NCI-H146 treated with DMSO at 0.1 percent for 48 hours (cell line): ENCODE measurements around the gene NODAL.

Source experiments
- DNase-seq: peaks from one replicate; lab custom pipeline; 2025; ENCODE audit not compliant: unreplicated experiment; lab: John Stamatoyannopoulos, UW

Gene NODAL

DNA sequence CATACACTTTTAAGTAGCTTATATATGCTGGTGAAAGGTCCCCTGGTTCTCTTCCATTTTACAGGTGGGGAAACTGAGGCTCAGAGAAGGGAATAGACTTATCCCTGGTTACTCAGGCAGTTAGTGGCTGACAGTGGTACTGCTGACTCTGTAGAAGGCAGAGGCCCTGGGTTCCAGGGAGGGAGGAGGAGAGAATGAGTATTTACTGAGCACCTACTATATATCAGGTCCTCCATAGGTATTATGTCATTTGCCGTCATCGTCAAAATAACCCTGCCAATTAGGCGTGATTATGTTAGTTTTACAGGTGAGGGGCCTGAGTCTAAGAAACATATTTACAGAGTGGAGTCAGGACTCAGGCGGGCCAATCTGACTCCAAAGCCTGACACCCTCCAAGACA, 23.8 kb upstream of the NODAL start:
- no peak for DNase-seq

DNA sequence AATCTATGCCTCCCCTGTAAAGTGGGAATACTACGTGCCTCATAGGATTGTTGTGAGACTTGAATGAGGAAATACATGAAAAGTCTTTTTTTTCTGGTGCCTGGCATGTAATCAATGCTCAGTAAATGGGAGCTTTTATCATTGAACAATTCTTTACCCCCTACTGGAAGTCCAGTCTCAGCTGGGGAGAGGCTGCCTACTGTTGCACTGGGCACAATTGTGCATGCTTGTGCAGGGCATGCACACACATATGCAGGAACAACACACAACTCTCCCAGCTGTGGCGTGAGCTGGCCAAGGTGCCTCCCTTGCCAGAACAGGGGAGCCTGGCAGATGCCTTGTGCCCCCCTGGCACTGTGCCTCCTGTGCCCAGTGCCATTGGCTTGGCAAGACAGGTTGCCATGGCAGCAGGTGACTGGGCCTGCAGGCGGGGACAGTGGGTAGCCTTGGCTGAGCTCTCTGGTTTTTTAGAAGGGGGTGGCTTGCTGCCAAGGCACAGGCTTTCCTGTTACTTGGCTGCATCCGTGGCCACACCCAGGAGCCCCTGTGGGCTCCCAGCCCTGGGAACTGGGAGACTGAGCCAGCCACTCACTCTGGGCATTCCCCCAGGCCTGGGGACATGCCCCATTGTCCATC, 21.0 kb upstream of the NODAL start:
- DNase-seq, result no peak

DNA sequence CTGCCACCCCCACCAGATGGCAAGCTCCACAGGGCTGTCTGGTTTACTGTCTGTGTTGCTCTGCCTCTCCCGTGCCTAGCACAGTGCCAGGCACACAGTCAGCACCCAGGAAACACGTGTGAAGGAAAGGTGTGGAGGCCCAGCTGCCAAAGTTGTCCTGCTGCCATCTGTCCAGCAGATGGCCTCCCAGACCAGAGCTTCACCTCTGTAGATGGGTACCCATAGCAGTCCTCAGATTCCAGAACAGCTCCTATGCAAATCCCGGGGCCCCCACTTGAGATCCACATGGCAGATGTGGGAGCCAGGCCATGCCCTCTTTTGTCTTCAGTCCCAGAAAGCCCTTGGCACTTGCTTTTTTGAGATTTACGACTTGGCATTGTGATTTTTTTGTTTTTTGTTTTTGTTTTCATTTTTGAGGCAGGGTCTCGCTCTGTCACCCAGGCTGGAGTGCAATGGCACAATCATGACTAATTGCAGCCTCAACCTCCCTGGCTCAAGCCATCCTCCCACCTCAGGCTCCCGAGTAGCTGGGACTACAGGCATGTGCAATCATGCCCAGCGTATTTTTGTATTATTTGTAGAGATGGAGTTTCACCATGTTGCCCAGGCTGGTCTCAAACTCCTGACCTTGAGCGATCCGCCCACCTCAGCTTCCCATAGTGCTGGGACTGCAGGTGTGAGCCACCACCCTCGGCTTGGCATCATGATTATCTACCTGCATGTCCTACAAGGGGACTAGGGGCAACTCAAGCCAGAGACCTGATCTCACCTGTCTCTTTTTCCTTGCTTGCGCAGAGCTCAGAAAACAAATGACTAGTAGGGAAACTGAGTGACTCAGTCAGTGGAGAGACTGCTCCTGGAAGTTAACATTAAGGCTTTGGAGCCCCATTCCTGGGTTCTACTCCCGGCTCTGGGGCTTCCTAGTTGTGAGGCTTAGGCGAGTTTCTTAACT, 20.2 kb upstream of the NODAL start:
- no peak for DNase-seq

DNA sequence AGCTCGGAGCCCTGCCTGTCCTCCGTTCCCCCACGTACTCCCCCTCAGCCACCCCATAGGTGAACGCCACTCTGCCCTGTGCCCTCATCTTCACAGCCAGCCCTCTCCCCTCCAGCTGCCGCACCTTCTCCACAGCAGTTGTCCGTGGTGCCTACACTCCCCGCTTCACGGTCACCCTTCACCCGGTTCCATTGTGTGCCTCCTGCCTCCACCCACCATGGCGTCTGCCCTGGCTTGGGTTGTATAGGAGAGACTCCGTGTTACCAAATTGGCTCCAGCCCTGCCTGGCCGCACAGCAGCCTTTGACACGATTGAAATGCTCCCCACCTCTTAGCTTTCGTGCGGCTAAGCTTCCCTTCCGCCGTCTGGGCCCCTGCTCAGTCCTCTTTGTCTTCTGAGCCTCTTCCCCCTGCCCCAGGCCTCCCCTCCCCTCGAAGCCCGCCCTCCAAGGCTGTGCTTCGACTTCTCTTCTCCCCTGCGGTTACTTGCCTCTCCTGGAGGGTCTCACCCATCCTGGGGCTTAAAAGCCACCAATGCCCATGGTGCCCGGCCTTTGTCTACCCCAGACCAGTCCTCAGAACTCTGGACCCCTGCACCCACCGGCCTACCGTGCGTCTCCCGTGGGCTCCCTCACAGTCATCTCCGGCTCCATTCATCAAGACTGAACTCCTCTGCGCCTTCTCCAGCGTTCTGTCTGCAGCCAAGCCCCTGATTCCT, 18.5 kb upstream of the NODAL start:
- DNase-seq, result no peak

DNA sequence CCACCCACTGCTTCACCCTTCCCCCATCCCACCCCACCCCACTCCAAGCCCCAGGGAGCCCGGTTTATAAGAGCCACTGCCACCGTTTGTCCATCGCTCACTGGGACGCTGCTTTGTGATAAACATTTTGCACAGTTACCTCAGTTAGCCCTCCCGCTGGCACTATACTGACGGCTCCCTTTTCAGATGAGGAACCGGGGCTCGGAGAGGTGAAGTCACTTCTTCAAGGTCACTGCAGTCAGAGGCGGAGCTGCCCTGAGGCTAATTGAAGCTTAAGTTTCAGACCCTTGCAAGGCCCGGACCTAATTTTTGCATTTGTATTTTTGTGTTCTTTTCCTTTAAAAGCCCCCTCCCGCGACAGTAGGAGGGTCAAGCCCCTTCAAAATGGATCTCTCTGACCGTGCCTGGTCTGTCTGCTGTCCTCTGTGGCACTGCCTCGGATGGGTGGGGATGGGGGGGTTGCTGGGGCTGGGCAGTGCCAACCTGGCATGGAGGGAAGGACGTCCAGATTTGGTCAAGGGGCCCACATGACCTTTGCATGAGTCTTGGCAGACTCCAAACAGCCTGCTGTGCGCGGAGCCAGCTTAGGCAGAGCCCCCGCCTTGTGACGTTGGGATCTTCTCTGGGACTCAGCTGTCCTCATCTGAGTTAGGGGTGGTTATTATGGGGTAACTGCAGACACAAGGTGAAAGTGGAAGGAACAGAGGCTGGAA, 17.7 kb upstream of the NODAL start:
- DNase-seq, result no peak

DNA sequence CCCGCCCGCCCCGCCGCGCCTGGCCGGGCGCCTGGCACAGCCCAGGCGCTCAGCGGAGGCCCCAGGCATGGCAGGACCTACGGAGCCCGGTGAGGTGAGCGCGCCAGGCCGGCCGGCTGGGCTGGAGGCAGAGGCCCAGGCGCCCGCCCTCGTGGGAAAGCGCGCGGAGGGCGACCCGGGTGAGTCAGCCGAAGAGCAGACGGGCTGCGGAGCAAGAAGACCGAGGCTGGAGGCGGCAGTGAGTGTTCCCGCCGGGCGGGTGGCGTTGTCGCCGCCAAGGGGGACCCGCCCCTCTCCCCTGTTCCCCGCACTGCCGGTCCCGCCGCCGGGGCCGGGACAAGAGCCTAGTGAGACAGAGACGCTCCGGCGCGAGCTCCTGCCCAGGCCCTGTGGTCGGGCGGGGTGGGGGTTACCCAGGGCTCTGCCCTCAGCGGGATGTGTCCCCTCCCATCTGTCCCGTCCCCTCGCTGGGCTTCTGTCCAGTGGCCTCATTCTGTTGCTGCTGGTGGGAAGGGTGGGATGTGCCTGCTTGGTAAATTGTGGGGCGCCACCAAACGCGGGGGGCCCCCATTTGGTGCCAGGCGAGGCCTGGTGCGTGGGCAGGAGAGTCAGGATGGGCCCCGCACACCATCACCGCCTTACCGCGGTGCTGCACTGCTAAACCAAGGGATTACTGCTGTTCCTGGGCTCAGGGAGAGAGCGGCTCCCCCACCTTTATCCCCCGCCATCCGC, 17.0 kb upstream of the NODAL start:
- peak; percentile 34 for DNase-seq

DNA sequence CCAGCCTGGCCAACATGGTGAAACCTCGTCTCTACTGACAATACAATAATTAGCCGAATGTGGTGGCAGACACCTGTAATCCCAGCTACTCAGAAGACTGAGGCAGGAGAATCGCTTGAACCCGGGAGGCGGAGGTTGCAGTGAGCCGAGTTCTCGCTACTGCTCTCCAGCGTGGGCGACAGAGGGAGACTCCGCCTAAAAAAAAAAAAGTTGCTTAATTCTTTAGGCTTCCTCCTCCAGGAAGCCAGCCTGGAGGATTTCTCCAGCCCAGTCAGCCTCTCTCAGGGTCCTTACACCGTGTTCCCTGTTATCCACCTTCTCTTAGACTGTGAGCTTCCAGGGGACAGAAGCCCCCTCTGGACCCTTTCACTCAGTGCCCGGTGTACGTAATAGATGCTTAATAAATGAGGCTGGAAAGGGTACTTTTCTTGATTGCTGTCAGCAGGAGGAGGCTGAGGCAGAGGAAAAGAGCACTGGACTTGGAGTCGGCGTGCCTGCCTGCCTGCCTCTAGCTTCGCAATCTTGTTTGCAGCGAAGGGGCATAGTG, 16.4 kb upstream of the NODAL start:
- DNase-seq, result no peak

DNA sequence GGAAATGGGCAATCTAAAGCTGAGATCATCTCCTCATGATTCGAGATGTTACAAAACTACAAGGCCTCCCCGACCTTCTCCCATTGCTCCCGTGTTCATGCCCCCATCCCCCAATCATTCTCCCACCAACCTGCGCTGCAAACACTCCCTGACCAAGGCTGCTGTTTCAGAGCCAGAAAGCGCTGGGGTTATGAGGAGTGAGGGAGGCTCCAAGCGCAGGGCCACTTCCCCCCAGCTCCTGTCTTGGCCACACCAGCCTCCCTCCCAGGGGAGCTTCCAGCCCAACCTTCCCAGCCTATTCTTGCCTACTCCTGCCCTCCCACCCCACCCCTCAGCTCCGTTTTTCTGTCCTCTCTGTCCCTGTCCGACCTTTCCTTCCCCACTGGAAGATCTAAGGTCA, 14.7 kb upstream of the NODAL start:
- no peak for DNase-seq

DNA sequence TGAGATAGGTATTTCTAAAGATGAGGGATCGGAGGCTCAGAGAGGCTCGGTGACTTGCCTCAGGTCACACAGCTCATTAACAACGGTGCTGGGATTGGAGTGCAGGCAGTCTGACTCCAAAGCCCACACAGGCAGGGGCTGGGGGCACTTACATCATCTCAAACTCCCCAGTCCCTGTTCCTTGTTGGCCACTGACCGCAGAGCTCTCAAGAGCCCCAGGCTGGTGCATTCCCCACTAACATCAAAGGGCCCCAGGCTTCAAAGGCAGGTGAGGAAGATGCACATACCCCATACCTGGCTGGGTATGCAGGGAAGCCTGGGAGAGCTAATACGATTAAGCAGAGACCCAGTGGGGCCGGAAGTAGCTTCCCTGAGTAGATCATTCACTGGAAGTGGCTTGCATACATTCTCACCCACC, 13.7 kb upstream of the NODAL start:
- DNase-seq, result no peak

DNA sequence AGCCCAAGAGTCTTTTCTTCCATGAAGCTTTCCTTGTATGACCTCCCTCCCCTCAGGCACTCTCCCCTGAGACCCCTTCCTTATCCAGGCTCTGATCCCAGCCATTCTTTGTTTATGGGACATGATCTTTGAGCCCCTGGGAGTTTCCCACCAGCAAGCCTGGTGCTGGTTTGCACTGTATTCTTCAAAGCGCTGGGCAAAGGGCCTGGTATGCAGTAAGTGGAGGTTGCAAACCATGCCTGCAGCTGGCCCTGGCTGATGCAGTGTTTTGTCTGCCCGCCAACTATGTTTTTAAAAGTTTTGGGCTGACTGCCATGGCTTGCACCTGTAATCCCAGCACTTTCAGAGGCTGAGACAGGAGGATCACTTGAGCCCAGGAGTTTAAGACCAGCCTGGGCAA, 6.8 kb upstream of the NODAL start:
- no peak for DNase-seq

DNA sequence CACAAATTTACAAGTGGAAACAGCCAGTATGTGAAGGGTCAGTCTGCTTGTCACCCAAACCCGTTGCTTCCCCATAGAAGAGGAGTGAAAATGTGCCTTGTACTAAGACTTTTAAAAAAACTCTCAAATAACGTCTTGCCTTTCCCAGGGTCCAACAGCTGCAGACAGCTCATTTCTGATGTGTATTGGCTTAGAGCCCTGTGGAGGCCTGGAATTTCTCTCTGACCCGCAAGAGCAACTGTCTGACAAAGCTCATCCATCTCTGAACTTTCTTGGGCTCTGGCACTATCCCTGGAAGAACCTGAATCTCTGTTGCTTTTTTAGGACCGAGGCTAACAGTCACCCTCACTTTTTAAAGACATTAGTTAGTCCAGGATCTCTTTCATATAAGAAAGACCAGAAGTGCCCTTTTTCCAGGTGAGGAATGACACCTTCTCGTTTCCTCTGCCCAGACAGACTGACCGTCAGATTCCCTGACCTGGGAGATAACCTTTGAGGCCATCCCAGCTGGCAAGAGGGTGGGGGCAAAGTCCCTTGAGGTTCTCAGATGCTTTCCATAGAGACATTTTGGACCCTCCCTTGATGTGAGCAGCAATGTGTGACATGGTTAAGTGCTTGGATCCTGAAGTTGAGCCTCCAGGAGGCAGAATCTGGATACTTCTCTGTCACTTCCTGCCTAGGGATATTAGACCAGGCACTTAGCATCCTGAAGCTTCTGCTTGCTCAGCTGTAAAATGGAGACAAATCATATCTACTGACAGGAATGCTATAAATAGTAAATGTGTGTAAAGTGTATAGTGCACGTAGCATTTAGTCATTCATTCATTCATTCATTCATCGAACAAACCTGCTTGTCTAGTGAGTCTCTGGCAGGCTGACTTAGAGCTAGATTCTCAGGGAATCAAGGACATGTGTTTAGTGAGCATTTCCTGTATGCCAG, 4.5 kb upstream of the NODAL start:
- DNase-seq, result no peak

DNA sequence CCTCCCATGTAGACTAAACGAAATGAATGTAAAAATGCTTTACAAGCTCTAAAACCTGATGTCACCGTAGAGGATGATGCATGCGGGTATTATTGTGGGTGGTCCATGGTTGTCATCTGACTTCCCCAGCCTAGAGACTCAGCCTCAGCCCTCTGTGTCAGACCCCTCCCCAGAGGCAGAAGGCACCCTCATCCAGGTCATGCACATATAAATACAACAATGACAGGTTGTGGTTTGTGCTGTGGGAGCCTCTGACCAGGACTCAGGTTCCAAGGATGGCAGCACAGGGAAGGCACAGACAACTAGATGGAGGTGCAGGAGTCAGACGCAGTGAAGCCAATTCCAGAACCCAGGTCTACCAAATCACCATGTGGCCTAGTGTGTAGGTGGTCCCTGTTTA, 3.3 kb upstream of the NODAL start:
- no peak for DNase-seq

DNA sequence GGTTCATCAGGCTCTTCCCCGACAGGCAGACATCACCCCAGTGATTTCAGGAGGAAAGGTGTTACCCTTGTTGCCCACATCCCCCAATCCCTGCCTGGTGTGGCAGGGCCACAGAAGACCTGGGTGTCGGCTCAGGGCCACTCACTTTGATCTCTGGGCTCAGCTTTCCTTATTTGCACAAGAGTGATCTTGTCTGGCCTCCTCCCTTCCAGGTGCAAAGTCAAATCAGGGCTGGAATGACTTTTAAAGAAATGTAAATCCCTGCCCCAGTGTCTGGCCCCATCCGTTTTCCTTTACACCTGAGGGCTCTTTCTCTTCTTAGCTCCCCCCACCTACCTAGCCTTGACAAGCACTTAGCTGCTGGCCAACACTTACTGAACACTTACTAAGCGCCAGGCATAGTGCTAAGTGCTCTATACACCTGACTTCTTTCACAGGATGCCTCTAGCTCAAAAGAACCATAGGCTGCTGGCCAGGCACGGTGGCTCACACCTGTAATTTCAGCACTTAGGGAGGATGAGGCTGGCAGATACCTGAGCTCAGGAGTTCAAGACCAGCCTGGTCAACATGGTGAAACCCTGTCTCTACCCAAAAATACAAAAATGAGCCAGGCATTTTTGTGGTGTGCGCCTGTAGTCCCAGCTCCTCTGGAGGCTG, 979 bp upstream of the NODAL start:
- DNase-seq, result no peak

DNA sequence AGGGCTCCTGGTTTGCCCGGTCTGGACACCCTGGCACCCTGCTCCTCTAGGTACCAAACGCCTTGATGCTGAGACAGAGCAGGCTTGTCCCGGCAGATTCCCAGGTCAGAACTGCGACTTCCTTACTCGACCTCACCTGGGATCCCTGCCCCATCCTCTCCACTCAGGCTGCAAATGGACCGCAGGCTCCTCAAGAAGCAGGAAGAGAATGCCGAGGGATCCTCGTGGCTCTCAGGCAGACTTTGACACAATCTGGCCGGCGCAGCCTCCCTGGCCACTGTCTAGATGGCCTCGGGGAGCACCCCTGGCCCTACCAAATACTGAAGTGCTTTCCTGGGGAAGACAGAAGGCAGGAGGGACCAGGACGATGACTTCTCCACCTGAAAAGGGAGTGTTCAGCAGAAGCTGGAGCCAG, 421 bp upstream of the NODAL start:
- no peak for DNase-seq

DNA sequence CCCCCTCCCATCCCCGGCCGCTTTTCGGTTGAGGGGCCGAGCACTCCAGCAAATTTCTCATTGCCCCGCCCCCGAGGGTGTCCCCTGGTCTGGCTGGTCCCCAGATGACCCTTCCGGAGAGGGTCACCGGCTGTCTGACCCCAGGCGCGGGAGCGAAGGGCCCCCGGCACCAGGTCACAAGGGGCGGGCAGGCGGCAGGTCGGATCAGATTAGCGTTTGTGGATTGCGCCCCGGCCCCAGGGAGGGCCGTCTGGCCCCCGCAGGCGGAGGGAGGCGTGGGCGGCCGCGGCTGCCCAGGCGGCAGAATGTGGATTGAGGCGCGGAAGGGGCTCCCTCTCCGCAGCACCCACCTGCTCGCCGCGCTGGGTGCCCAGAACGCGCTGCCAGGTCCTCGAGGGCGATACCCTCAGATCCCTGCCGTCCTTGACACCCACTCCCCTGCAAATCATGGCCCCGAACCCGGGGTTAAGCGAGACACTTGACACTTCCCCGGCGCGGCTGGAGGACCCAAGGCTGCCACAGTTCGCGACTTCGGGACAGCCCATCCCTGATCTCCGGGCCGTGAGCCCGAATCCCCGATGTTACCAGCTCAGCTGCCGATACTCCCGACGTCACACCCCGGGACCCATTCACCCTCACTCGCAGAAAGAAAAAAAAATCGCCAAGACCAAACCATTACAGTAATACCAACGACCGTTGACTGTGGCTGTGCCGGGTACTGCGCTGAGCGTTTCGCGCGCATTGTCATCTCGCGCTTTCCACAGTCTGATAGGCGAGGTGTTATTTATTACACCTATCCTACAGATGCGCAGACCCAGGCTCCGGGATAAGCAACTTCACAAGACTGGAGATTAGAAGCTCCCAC, 953 bp downstream of the NODAL start:
- no peak for DNase-seq

DNA sequence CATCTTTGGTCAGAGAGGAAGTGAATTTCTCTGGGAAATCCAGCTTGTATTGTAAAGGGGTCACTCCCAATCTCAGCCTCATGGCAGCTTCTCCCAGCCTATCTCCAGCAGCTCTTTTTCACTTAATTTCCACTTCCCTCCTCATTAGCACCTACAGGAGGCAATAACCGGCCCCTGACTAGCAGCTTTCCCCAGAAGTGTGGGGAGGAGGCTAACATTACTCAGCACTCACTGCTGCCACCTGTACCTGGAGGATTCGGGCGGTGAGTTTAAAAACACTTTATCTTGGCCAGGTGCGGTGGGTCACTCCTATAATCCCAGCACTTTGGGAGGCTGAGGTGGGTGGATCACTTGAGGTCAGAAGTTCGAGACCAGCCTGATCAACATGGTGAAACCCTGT, 3.8 kb downstream of the NODAL start:
- DNase-seq, result no peak

DNA sequence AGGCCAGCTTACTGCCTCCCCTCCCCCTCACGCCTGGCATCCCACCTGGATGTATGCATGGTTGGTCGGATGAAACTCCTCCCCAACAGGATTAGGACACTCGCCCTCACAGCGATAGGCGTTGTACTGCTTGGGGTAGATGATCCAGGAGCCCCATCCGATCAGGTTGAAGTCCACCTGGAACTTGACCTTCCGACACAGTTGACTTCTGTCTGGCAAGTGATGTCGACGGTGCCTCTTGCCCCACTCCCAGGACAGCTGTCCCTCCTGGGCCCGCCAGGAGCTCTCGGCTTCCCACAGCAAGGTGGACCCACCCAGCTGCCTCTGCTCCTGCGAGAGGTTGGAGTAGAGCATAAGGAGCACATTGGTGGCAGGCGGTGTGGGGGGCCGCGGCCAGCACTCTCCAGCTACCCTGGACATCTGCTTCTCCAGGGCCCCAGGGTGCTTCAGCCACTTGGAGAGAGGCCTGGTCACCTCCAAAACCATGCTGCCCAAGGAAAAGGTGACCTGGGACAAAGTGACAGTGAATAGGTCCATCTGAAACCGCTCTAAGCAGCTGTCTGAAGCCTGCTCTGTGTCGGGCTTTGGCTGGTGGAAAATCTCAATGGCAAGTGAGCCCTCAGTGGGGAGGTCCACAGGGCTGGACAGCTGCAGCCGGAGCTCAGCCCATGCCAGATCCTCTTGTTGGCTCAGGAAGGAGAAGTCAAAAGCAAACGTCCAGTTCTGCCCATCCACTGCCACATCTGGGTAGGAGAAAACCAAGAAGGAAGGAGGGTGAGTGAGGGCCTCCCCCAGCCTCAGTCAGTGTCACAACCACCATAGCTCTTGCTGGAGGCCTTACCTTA, 6.0 kb downstream of the NODAL start:
- no peak for DNase-seq
